Adrenal gland (tissue), 12 donors: ENCODE results near the gene UBAC1. TPM values are rescaled to one million over a fixed set of nuclear protein-coding genes. Genes with fewer than 3 reads are reported as not detected.

Experiments
- DNase-seq, 7 donors: peaks; one replicate each; pipeline ENCODE4 v3.0.0-alpha.2; 2019 to 2020
- H3K27ac ChIP-seq, 5 donors: fragments of 200-600 bp; sonication (generic) in 4 of 5; 1 replicate in 3 of 5; 2 replicates in 2 of 5; pipeline versions ENCODE4 v1.5.1 to v1.8.0; 2016 to 2020; ENCODE audit warnings: mild to moderate bottlenecking in 1 of 5
- H3K27me3 ChIP-seq: fragments of 200-600 bp; 2 replicates; pipeline ENCODE4 v1.8.0; 2021
- H3K36me3 ChIP-seq, 2 donors: fragments of 200-600 bp; replicated peaks in 1 of 2; 1 replicate in 1 of 2; 2 replicates in 1 of 2; pipeline versions ENCODE4 v1.5.1 to v1.8.0; 2018 to 2022
- H3K4me1 ChIP-seq, 2 donors: fragments of 200-600 bp; replicated peaks in 1 of 2; 1 replicate in 1 of 2; 2 replicates in 1 of 2; pipeline versions ENCODE4 v1.5.1 to v1.8.0; 2018 to 2021
- H3K4me3 ChIP-seq, 4 donors: fragments of 200-600 bp; sonication (generic) in 3 of 4; one replicate each; pipeline ENCODE4 v1.5.1; 2016 to 2018
- H3K9me3 ChIP-seq, 3 donors: fragments of 200-600 bp; sonication (generic) in 1 of 3; replicated peaks in 1 of 3; 1 replicate in 2 of 3; 2 replicates in 1 of 3; pipeline versions ENCODE4 v1.5.1 to v1.8.0; 2016 to 2021
- POLR2A ChIP-seq, 2 donors: fragments of 450-650 bp; IDR thresholded peaks; one replicate each; pipeline ENCODE4 v1.6.1; 2017; ENCODE audit warnings: antibody characterized with exemption in 2 of 2, mild to moderate bottlenecking in 2 of 2, moderate library complexity in 1 of 2
- WGBS, 4 donors: extraction: QIAGEN DNeasy Blood & Tissue Kit in 2 of 4; methylation state at CpG; one replicate each; pipeline versions ENCODE4 v1.1.5 to v1.1.7; 2013 to 2017; 5-methylcytosine and 5-hydroxymethylcytosine counted together
- intact Hi-C, 2 donors: fragments of 100-400 bp; cut with DNase I; formaldehyde crosslinking; loops; one replicate each; pipeline versions ENCODE4 v1.14.1 to v1.15.0; 2022 to 2023
- polyA plus RNA-seq, 3 donors: library from polyadenylated mRNA; stranded (reverse); fragments of 200-250 nt in 2 of 3; fragments of 350-450 nt in 1 of 3; fragmentation: Illumina TruSeq in 1 of 3; extraction: RNeasy Lipid Tissue Mini Kit (QIAGEN cat#74804) in 1 of 3; gene quantifications; one replicate each; pipeline ENCODE4 v1.2.3, GENCODE V29; 2013 to 2014
- total RNA-seq, 9 donors: library from RNA; depleted of rRNA in 4 of 9; stranded (reverse); fragments of >200 nt in 4 of 9; fragments of 120-200 nt in 1 of 9; fragmentation: NEBNext Ultra II Directional in 1 of 9; extraction: Animal tissue kit (Norgen Biotek cat#: 25700) in 1 of 9; gene quantifications; one replicate each; pipeline versions ENCODE4 v1.1.0 to v1.2.4, GENCODE V29; 2013 to 2023
- TF ChIP-seq, protein P1 (sequence below), 6 experiments: fragments of 450-650 bp in 4 of 6; fragments of 200-600 bp in 2 of 6; sonication (generic) in 1 of 6; IDR thresholded peaks; 1 replicate in 5 of 6; 2 replicates in 1 of 6; pipeline versions ENCODE4 v1.5.1 to v1.8.0; 2016 to 2021; ENCODE audit warnings: antibody characterized with exemption in 6 of 6, mild to moderate bottlenecking in 2 of 6, moderate library complexity in 1 of 6
- donor health status: healthy with polysubstance abuse.
- donor health status: Bipolar disorder and iron deficiency.
- donor health status: DM: yes; HTN: yes; CAD: no.
- donor health status: DM: no; HTN: no; CAD: no.
- donor health status: DM: no; HTN: no; CAD: no.
- donor health status: DM: yes; HTN: yes; CAD: no.

UBAC1 gene
- total and polyA plus RNA-seq, 12 donors = 20.2 to 63.3 (median 37.9) TPM

DNA sequence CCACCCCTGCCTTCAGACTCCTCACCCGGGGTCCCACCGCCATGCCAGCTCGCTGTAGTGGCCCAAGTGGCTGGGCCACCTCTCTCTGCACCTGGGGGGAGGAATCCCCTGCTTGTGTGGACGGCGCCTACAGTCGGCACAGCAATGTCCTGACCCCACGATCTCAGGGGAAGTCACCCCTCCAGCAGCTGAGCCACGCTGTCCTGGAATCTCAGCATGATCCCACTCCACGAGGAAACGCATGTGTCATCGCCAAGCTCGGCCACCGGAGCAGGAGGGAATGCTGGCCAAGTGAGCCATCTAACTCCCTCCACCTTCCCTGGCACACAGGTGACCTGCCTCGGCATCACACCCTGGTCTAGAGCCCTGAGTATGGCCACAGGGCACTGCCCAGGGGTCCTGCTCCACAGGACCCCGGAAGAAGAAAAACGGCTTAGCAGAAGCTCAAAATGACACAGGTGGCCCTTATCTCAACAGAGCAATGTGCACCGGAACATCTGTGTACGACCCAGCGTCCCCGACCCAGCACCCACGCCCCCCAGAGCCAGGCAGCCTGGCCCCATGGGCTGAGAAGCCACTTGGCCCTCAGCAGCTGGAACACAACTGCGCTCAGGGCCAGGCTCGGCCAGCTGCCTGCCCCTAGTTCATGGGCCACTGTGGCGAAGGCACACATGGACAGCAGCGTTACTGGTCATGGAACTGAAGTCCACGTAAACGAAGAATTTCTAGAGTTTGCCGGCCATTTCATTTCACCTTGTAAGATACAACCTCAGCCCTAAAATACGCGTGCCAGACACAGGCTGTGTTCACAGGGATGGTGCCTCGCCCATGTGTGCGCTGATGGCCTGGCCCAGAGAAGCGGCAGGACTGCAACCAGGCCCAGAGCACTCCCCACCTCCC is 30.5 kb downstream of the UBAC1 start:
- H3K4me3 ChIP-seq = no peak overlapping the region
- DNase-seq = no peak
- H3K27ac ChIP-seq = no peak overlapping the region
- peaks cover 0 to 25% of the 10 kb centered on the region in 2 donors for H3K36me3 ChIP-seq
- TF ChIP-seq POLR2A (IDR thresholded peaks at IDR 0.05) = no peak
- TF ChIP-seq, protein P1, sequence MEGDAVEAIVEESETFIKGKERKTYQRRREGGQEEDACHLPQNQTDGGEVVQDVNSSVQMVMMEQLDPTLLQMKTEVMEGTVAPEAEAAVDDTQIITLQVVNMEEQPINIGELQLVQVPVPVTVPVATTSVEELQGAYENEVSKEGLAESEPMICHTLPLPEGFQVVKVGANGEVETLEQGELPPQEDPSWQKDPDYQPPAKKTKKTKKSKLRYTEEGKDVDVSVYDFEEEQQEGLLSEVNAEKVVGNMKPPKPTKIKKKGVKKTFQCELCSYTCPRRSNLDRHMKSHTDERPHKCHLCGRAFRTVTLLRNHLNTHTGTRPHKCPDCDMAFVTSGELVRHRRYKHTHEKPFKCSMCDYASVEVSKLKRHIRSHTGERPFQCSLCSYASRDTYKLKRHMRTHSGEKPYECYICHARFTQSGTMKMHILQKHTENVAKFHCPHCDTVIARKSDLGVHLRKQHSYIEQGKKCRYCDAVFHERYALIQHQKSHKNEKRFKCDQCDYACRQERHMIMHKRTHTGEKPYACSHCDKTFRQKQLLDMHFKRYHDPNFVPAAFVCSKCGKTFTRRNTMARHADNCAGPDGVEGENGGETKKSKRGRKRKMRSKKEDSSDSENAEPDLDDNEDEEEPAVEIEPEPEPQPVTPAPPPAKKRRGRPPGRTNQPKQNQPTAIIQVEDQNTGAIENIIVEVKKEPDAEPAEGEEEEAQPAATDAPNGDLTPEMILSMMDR (IDR thresholded peaks at IDR 0.05) = no peak
- H3K4me1 ChIP-seq = no peaks in the 10 kb centered on the region
- no peaks in the 10 kb centered on the region for H3K27me3 ChIP-seq
- H3K9me3 ChIP-seq = no peaks in the 10 kb centered on the region
- intact Hi-C loops = no loop called here
- WGBS, 4 donors = 91 to 96% (median 96%) methylated on average over 18 to 33 of the region's 33 CpGs

DNA sequence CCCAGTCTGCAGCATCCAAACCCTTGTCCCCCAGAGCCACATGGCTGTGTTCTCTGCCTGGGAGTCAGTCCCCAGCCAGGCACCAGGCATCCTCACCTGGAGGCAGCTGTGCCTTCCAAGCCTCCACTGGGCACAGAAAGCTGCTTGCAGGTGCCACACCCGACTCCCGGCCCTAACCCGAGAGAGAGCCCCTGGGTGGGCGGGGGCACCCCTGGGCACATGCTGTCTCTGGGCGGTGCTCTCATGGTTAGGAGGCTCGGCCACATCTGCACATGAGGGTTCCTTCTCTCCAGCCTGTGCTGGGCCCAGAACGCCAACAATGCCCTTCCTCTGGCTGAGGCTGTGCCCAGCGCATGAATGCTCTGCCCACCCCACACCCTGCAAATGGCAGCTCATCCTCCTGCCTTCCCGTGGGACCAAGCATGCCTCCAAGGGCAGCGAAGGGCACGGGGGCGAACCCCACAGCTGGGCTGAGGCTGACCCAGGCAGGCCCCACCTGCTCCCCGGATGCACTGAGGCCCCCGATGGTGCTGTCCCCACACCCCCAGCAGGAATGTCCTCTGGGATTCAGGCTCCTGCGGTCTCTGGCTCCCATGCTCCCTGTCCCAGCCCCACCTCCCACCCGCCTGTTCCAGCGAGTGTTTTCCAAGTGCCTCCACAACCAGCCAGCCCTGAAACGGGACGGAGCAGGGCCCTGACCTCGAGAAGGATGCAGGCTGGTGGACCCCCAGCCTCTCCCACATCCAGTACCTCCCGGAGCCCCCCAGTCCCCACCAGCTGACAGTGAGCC is 31.3 kb downstream of the UBAC1 start:
- intact Hi-C loops = no loop called here
- Histone ChIP-seq H3K4me1 (no peaks in the 10 kb centered on the region), H3K4me3 (no peak overlapping the region), H3K9me3 (no peaks in the 10 kb centered on the region), H3K27me3 (no peaks in the 10 kb centered on the region), H3K36me3 (peaks cover 0 to 25% of the 10 kb centered on the region in 2 donors), H3K27ac (no peak overlapping the region)
- 89 to 94% (median 91%) methylated on average over 4 to 21 of the region's 21 CpGs for WGBS, 4 donors
- TF ChIP-seq, protein P1 (IDR thresholded peaks at IDR 0.05) = no peak
- TF ChIP-seq POLR2A (IDR thresholded peaks at IDR 0.05) = no peak
- no peak for DNase-seq

DNA sequence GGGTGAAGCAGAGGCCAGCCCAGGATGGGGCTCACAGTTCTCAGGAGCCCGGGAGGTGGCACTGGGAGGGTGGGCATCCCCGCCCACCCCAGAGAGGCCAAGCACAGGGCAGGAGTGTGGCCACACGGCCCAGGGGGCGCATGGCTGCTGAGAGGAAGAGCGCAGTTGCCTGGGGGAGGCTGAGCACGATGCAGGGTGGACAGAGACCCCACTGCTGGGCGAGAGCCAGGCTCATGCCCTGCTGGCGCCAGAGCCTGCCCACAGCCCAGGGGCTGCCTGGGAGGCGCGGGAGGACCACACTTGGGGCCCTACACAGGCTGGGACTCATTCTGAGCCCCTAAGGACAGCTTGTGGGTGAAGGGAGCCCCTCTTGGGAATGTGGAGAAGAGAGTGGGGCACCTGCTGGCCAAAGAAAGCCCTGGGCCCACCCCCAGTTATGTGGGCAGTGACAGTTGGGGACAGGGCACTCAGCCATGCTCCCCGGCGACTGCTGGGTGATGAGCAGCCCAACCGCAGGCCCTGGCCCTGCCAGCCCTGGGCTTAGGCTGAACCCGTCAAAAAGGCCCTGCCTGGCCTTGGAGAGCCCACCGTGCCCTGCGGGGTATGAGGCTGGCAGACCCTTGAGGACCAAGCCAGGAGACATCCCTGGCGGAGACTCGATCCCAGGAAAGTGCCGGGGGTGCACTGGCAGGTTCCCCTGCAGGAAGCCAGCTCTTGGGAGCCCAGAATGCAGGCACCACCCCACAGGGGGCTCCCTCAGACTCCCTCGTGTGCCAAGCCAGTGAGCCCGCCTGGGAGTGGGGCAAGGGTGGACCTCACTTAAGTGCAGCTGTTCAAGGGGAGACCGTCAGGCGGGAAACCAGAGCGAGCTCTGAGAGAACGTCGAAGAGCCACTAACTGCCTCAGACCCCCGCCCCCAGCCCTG is 32.2 kb downstream of the UBAC1 start:
- Histone ChIP-seq H3K27ac (no peak overlapping the region), H3K9me3 (no peaks in the 10 kb centered on the region), H3K27me3 (no peaks in the 10 kb centered on the region), H3K4me1 (no peaks in the 10 kb centered on the region), H3K36me3 (peaks cover 0 to 25% of the 10 kb centered on the region in 2 donors), H3K4me3 (no peak overlapping the region)
- WGBS, 4 donors = 91 to 95% (median 92%) methylated on average over 20 to 27 of the region's 27 CpGs; no CpG with 5 or more reads in 1 of the 4 donors
- intact Hi-C loops = no loop called here
- TF ChIP-seq, protein P1 (IDR thresholded peaks at IDR 0.05) = no peak
- no peak for TF ChIP-seq POLR2A (IDR thresholded peaks at IDR 0.05)
- no peak for DNase-seq
